ENCODE measurements around the gene PPP3CB.

GRCh38 chr10:73467206-73467605 lies 28.6 kb downstream of the PPP3CB start:
- no peak for TF ChIP-seq CTCF (conservative IDR thresholded peaks at IDR 0.05)
- TF ChIP-seq EZH2 (IDR thresholded peaks at IDR 0.05; ENCODE audit: low read depth) = no peak

Data from PC-9 (cell line).